ENCODE results near the gene PDGFA. TPM values are rescaled to one million over a fixed set of nuclear protein-coding genes. Genes with fewer than 3 reads are reported as not detected.

The PDGFA gene
- total and polyA plus RNA-seq, 2 donors from 2014 or later, result 14.1 to 53.0 TPM

DNA sequence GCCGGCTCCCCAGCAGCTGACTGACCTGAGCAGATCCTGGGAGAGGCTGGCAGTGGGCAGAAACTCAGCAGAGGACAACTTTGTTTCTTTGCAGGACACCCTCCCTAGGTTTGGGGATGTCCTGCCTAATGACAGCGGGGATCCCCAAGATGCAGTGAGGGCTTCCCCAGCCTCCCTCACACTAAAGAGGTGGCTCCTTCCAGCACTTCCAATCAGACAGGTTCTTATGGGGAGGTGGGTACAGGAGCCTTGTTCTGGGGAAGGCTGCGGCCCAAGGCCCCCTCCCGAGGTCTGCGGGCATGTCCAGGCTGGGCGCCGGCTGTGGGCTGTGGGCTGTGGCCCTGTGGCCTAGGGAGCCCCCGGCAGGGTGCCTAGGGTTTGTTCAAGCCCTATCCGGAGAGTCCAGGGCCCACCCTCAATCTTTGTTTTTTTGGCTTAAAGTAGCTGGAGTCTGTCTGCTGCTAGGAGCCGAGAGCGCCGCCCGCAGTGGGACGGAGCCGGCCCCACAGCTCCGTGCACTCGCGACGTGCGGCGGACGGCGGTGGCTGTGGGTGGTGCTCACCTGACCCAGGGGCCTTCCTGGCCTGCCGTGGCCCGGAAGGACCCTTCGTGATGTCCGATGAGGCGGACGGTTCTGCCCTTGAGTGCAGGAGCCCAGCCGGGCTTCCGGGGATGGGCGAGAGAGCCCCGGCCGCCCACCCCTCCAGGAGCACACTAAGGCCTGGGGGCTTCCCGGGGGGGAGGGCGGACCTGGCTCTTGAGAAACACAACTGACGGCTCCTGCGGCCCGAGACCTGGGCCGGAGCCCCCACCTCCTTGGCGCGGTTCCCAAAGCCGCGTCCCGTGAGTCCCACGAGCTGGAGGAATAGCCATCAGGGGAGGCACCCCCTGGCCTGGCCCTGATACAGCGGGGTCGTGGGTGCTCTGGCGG, 57.2 kb downstream of the PDGFA start:
- intact Hi-C loops (cut with DNase I), result no loop called here
- Histone ChIP-seq H3K27ac (ENCODE audit: low read depth in 2 of 2, low read length in 2 of 2) (no peak overlapping the region), H3K4me1 (ENCODE audit: control insufficient read depth in 2 of 3, insufficient read depth in 2 of 3, low read depth in 1 of 3, low read length in 3 of 3) (peaks cover 0 to 19% (median 0%) of the 10 kb centered on the region in 3 donors), H3K9ac (ENCODE audit: low read length in 3 of 3) (no peak overlapping the region), H3K9me3 (ENCODE audit: control insufficient read depth in 2 of 3, insufficient read depth in 1 of 3, low read length in 3 of 3) (no peaks in the 10 kb centered on the region), H3K36me3 (ENCODE audit: control insufficient read depth in 2 of 3, insufficient read depth in 3 of 3, low read length in 3 of 3) (no peaks in the 10 kb centered on the region), H3K4me3 (ENCODE audit: low read length in 3 of 3) (no peak overlapping the region), H3K27me3 (ENCODE audit: control insufficient read depth, insufficient read depth, low read length) (no peaks in the 10 kb centered on the region)
- no peak for TF ChIP-seq CTCF (IDR thresholded peaks at IDR 0.05; ENCODE audit: borderline replicate concordance, extremely low read depth, insufficient read depth)
- FAIRE-seq (no peak), DNase-seq (peak in 1 of 5 donors; percentile 57)

DNA sequence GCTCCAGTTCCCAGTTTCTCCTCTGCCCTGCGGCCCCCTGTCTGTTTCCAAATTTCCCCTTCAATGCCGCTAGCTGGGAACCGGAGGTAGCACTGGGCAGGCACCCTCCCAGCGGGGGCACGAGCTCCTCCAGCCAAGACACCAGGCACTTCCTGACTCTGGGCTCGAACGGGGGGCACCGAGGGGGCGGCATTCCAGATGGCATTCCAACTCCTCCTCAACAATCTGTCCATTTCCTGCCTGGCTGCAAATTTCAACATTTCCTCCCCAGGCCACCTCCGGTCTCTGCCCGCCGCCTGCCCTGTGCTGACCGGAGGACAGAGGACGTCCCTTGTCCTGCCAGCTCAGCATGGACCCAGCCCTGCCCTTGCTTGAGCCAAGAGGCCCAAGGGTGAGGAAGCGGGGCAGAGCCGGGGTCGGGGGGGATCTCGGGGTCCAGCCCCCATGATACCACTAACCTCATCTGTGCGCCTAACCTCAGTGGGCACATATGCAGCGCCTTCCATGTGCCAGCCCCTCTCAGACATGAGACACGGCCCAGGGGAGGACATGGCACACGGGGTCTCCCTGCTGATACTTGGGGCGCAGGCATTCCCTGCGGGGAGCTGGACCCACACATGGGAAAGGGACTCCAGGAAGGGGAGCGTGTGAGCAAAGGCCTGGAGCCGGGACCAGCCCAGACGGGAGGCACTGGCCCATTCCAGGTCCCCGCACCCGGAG, 58.0 kb downstream of the PDGFA start:
- peak in 2 of 5 donors; percentile 15 to 74 for DNase-seq
- Histone ChIP-seq H3K4me1 (ENCODE audit: control insufficient read depth in 2 of 3, insufficient read depth in 2 of 3, low read depth in 1 of 3, low read length in 3 of 3) (peaks cover 0 to 19% (median 0%) of the 10 kb centered on the region in 3 donors), H3K36me3 (ENCODE audit: control insufficient read depth in 2 of 3, insufficient read depth in 3 of 3, low read length in 3 of 3) (no peaks in the 10 kb centered on the region), H3K27me3 (ENCODE audit: control insufficient read depth, insufficient read depth, low read length) (no peaks in the 10 kb centered on the region), H3K4me3 (ENCODE audit: low read length in 3 of 3) (no peak overlapping the region), H3K9ac (ENCODE audit: low read length in 3 of 3) (no peak overlapping the region), H3K9me3 (ENCODE audit: control insufficient read depth in 2 of 3, insufficient read depth in 1 of 3, low read length in 3 of 3) (no peaks in the 10 kb centered on the region), H3K27ac (ENCODE audit: low read depth in 2 of 2, low read length in 2 of 2) (no peak overlapping the region)
- no peak for FAIRE-seq
- TF ChIP-seq CTCF (IDR thresholded peaks at IDR 0.05; ENCODE audit: borderline replicate concordance, extremely low read depth, insufficient read depth), result no peak
- intact Hi-C loops (cut with DNase I), result no loop called here

DNA sequence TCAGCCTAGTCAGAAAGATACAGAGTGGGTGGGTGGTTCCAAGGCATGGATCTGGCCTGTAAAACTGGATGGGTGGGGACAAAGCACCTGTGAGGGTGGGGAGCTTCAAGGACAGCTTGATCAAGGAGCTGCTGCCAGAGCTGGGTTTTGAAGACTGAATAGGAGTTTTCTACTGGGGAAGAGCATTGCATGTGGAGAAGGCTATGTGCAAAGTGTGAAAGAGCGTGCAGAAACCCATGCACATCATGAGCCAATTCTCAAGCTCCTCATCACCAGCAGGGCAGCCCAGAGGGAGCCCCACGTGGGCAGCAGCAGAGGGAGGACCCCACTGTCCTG, 58.6 kb downstream of the PDGFA start:
- H3K27ac ChIP-seq (ENCODE audit: low read depth in 2 of 2, low read length in 2 of 2), result peak overlapping the region in 1 of 2 donors; percentile 32
- no peak for FAIRE-seq

More for the DNA sequence above, 58.6 kb downstream of the PDGFA start:
- intact Hi-C loops (cut with DNase I), result no loop called here
- Histone ChIP-seq H3K4me3 (ENCODE audit: low read length in 3 of 3) (no peak overlapping the region), H3K9me3 (ENCODE audit: control insufficient read depth in 2 of 3, insufficient read depth in 1 of 3, low read length in 3 of 3) (no peaks in the 10 kb centered on the region), H3K9ac (ENCODE audit: low read length in 3 of 3) (no peak overlapping the region), H3K4me1 (ENCODE audit: control insufficient read depth in 2 of 3, insufficient read depth in 2 of 3, low read depth in 1 of 3, low read length in 3 of 3) (peaks cover 0 to 19% (median 0%) of the 10 kb centered on the region in 3 donors), H3K36me3 (ENCODE audit: control insufficient read depth in 2 of 3, insufficient read depth in 3 of 3, low read length in 3 of 3) (no peaks in the 10 kb centered on the region), H3K27me3 (ENCODE audit: control insufficient read depth, insufficient read depth, low read length) (no peaks in the 10 kb centered on the region)
- no peak for TF ChIP-seq CTCF (IDR thresholded peaks at IDR 0.05; ENCODE audit: borderline replicate concordance, extremely low read depth, insufficient read depth)
- peak in 1 of 5 donors; percentile 44 for DNase-seq
